LoVo (cell line): ENCODE results near the gene ACCS.
A peak's percentile ranks its signal among the peaks of the same experiment; 100 is the strongest.

Experiments used
- DNase-seq: peaks from one replicate; pipeline ENCODE4 v3.0.0-alpha.2; 2016; ENCODE audit warnings: low spot score

Gene ACCS

GRCh38 chr11:44065841-44066731, at the start of gene ACCS:
Gene ACCS (plus strand): TSS chr11:44066270. CDS start chr11:44067628, 1,358 bp downstream.
- peak; percentile 92 for DNase-seq

- DNase-seq = no peak
Measured at GRCh38 chr11:44016546-44017442, 49.3 kb upstream of the ACCS start.

GRCh38 chr11:44017443-44018126, 48.5 kb upstream of the ACCS start:
- DNase-seq = no peak

- no peak for DNase-seq
Measured at GRCh38 chr11:44018127-44018521, 47.9 kb upstream of the ACCS start.

- no peak for DNase-seq
Measured at GRCh38 chr11:44018829-44019228, 47.2 kb upstream of the ACCS start.

GRCh38 chr11:44024977-44025376, 41.1 kb upstream of the ACCS start:
- no peak for DNase-seq

- no peak for DNase-seq
Measured at GRCh38 chr11:44025727-44026126, 40.3 kb upstream of the ACCS start.

GRCh38 chr11:44028401-44028800, 37.7 kb upstream of the ACCS start:
- DNase-seq = no peak

- DNase-seq = no peak
Measured at GRCh38 chr11:44028816-44029506, 37.1 kb upstream of the ACCS start.

GRCh38 chr11:44029507-44029845, 36.6 kb upstream of the ACCS start:
- DNase-seq = no peak

GRCh38 chr11:44029977-44030911, 35.8 kb upstream of the ACCS start:
- no peak for DNase-seq

- no peak for DNase-seq
Measured at GRCh38 chr11:44030996-44031395, 35.1 kb upstream of the ACCS start.

GRCh38 chr11:44031549-44031948, 34.5 kb upstream of the ACCS start:
- DNase-seq = no peak

- no peak for DNase-seq
Measured at GRCh38 chr11:44032299-44033085, 33.6 kb upstream of the ACCS start.

- DNase-seq = no peak
Measured at GRCh38 chr11:44033411-44033850, 32.6 kb upstream of the ACCS start.

- no peak for DNase-seq
Measured at GRCh38 chr11:44033856-44034255, 32.2 kb upstream of the ACCS start.

GRCh38 chr11:44034639-44035038, 31.4 kb upstream of the ACCS start:
- no peak for DNase-seq

GRCh38 chr11:44036811-44037657, 29.0 kb upstream of the ACCS start:
- peak; percentile 29 for DNase-seq

- no peak for DNase-seq
Measured at GRCh38 chr11:44037658-44037998, 28.4 kb upstream of the ACCS start.
